HG03575 (cell line): Measurements from ENCODE around the gene DLST.
A peak's percentile ranks its signal among the peaks of the same experiment; 100 is the strongest.

Experiments used
- ATAC-seq: cut with Tn5 transposase; IDR thresholded peaks from one replicate; pipeline ENCODE4 v1.9.1; 2021; ENCODE audit not compliant: unreplicated experiment, insufficient number of reproducible peaks, low FRiP score; ENCODE audit errors: extremely low read depth

The DLST gene

DNA sequence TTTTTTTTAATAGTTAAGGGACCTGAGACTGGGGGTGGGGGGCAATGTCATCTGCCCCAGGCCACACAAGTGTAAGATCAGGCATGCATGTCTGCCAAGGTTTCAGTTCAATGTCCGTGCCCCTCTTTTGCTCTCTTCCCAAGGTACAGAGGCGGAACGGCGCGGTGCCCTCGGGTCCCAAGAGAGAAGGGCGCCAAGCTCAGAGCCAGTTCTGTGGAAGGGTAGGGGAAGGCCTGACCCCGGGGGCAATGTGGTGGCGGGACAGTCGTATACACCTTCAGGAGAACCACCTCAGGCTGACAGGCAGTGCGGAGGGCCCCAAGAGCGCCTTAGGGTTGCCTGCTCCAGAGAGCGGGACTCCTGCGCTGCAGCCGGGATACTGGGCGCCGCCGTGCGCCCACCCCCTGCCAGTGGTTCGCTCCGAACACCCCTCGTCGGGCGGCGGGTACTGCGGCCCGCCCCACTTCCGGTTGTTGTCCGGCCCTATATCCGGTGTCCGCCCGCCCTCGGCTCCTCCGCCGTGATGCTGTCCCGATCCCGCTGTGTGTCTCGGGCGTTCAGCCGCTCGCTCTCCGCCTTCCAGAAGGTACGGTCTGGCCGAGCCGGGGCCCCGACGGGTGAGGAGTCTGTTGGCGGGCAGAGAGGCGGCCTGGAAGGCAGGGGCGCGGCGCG lies at the start of gene DLST:
DLST (plus strand) TSS at position 486 of the 672 bp plus-strand sequence; CDS start at position 524, 38 bp downstream.
- no peak for ATAC-seq

DNA sequence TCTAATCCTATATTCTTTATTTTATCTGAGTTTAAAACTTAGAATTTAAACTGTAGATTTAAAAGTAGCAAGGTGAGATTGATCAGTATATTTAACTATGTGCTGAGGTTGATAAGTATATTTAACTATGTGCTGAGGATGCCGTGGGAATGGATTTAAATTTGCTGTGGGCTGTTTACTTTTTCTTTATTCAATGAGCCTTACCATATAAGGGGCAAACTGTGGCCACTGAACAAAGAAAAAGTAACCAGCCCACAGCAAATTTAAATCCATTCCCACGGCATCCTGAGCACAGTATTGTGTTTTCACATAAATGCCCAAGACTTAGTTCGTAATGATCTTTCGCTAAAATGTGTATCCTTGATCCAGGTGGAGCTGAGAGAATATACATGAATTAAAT lies 48.9 kb upstream of the DLST start:
- ATAC-seq: no peak

DNA sequence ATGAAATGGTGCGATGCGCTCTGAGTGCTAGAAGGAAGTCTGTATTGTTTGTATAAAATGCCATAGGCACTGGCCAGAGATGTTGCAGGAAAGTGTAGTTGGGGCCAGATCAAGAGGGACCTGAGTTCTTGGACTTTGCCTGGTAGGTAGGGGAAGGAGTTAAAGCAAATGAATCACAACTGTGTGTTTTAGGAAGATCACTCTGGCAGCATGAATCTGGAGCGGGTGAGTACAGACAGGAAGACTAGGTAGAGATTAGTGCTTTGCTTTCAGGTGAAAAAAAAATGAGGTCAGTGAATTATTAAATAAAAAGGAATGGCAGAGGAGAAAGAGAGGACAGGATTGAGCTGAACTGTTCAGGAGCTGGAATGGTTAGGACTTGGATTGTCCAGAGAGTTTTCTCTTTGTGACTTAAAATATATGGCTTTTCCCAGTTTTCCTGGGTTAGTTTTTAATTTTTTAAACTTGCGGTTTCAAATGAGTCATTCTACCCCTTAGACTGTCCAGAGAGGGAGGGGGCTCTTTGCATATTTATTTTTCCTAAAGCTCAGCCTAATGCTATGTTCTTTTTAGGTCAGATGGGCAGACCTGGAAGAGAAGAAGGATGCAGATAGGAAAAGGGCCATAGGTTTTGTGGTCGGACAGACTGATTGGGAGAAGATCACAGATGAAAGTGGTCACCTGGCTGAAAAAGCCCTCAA lies 46.9 kb upstream of the DLST start:
- no peak for ATAC-seq

DNA sequence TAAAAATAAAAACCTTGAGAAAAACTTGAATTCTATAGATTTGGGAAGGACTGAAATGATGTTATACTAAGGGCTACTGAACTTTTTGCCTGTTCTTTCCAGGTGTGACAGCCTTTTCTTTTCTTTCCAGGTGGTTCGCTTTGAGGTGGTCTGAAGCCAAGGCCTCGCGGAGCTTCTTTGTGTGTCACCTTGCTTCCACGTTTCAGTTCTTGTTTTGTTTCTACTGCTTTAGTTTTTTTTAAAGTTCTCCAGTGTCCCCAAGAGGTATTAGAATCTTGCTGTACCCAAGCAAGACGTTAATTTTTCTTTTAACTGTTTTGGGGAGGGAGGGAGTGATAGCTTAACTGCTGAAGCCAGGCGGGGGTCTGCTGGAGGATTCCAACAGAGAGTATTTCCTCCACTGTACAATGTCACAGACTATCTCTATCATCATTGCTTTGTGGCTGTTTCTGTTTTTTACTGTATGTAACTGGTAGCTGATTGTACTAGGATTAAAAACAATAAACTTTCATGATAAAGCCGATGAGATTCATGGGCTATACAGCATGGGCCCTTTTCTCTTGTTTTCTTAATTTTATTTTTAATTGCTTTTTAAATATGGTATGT lies 46.0 kb upstream of the DLST start:
- ATAC-seq: no peak

DNA sequence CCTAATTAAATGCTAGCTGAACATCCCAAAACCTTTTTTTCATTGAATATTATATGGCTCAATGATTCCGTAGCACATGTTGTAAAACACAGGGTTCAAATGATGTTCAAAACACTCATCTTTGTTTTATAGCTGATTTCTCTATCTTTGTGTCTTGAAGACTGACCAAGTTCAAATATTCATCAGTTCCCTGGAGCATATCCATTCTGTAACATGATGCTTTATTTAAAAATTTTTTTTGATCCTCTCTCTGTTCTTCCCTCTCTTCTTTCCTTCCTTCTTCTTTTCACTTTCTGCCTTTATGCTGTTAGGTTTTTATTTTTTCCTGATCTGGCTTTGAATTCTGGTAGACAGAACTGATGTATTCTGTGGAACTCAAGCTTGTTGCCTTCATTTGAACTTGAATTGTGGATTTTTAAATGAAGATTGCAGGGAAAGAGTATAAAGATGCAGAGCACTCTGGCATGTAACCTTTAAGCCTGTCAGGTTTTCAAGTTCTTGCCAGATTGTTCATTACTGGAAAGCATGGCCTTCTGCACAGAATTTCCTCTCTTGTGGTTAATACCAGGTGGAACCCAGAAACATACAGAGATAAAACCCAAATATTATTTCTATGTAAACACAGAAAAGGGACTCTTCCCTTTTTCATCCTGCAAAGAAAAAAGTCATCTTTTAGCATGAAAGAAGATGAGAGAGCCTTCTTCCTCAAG lies 45.3 kb upstream of the DLST start:
- no peak for ATAC-seq

DNA sequence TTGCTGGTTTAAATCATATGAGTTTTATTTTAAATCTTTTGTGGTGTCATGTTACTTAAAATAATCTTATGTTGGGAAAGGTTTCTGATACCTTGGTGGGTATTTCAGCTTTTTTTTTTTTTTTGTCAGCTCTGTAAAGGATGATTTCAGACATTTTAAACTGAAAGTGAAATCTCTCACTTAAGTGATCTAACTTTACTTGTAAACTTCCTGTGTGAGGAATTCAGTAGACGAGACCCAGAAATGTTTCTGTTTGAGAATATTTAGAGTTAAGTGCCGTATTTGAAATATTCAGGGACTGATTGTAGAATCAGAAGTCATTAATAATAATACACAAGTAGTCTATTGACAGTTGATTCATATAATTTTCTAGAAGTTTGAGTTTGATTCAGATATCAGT lies 43.5 kb upstream of the DLST start:
- no peak for ATAC-seq

DNA sequence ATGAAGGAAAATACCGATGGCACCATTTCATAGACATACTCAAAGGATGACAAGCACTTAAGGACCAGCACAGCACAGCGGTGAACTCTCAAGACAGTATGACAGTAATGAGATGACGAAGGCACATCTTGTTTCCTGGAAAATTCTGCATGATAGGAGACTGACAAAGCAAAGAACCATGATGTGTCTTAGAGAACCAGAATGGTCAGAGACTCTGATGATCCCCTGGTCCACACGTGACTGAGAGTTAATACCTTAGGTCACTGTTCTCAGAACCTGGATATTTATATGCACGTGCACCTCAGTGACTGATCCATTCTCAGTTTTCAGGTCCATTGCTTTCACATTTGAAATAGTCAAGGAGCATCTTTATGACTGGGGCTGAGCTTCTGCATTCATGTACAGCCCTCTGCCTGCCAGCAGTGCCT lies 41.1 kb upstream of the DLST start:
- no peak for ATAC-seq

DNA sequence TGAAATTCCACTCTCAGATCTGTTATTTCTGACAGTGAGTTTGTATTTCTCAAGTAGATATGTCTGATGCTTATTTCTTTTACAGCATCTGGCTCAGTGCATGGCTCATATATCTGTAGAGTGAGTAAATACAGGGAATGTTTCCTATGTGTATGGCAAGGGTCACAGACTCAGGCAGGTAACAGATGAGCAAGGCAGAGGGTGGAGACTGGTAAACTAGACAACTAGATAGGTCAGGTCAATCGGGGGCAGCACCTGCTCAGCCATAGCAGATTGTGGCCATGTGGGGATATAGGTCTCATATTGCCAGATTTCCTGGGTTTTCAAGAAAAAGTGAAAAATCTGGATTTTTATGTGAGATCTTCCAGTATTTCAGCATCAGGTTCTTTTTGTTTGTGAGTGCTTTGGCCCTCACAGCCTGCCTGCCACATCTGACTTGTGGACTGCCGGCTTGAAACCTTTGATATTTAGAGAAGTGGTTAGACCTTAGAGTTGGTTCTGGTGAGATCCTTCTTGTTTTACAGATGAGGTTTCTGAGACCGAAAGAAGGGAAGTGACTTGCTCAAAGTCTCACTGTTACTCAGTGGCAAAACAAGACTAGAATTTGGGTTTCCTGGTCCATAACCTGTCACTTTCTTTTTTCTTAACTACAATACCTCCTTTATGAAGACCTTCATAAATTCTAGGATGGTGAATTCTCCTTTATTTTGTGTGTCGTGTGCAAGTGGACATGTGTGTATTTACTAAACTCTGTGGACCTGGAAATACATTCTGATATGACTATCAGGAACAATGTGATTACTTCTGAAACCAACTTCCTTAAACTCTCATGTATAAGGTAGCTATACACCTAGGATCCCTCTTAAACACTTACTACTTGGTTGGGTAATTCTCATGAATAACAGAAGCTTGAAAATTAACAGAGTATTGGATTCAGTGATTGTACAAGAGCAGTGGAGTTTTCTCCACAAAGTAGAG lies 40.2 kb upstream of the DLST start:
- ATAC-seq: peak; percentile 44

DNA sequence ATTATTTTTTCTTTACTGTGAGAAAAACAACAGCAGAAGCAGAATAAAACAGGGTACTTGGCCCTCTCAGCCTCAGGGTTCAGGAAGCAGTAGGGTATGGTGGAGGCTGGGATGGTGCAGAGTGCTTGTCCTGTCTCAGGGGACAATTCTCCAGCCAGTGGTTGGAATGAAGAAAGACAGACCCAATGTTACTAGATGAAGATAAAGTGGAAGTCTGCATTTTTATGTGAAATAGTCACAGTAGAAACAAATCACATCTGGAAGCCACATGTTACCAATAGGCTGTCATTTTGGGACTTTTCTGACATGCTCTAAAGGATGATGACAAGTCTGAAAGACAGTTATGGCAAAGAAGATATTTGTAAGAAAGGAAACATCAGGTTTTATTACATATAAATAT lies 38.1 kb upstream of the DLST start:
- ATAC-seq: no peak

DNA sequence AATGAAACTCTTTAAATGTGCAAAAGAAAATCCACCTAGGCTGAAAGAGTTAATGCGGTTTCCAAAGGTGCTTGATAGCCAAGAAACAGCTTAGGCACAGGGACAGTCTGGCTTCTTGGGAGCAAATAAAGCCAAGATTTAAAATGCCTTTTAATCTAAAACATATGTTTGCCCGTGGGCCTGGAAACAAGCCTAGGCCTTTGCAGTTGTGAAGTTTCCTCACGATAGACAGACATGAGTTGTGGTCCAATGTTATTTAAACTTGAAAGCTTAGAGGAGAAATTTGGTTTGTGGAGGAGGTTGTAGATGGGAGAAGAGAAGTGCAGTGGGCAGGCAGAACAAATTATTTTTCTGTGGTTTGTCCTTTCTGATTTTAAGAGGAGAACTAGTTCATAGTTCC lies 35.5 kb upstream of the DLST start:
- no peak for ATAC-seq

DNA sequence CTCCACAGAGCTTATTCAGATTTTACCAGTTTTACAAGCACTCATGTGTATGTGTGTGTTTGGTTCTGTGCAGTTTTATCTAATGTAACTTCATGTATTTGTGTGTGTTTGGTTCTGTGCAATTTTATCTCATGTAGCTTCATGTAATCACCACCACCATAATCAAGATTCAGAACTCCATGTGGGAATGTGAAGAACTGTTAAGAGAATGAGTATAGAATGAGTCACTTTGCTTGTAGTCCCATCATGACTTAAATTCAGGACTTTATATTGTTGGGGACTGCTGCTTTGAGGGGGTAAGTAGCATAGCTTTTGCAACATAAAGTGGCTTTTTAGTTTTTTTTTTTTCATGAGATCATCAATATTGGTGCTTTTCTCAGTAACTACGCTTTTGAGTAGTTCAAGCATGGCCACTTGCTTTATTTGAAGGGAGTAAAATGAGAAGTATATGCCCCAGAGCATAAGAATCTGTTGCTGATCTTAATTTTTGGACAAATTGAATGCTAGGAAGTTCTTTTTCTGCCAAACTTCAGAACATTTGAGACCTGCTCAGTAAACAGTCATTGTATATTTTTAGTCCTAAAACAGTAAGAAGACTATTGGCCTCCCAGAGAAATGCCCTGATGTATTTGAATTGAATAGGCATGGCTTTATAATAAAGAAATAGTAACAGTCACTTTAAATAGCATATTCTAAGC lies 34.6 kb upstream of the DLST start:
- no peak for ATAC-seq

DNA sequence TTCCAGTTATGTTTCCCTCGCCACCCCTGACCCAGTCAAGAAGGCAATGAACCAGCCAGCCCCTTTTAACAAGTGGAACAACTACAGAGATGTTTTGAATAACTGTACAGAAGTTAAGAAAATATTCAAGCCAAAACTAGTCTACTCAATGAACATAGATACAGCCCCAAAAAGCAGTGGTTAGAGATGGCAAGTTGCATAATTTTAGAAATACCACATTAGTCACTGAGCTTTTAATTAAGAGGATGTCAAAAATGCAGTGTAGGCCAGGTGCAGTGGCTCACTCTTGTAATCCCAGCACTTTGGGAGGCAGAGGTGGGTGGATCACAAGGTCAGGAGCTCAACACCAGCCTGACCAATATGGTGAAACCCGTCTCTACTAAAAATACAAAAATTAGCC lies 32.9 kb upstream of the DLST start:
- no peak for ATAC-seq

DNA sequence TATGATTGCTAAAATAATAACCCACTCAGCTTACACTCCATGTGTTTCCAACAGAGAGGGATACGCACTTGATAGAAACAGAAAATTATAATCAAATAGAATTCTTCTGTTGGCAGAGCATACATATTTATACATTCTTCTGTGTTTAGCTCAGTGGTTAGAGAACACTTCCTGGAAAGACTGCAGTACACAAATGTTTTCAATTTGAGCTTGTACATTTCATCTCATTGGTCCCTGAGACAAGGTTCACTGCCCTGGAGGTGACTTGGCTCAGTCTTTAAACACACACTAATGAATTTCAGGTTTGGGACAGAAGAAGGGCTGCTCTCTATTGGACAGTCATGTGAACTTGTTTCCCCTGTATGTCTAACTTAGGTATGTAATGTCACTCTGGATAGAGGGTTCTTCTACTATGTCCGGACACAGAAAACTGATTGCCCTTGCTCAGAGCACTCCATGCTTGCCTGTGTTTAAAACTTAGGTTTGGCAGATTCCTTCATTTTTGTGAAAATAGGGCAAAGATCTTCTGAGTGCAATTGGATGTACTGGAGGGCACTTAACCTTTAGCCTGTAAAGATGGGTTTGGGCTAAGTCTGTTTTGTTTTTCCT lies 28.7 kb upstream of the DLST start:
- ATAC-seq: no peak

DNA sequence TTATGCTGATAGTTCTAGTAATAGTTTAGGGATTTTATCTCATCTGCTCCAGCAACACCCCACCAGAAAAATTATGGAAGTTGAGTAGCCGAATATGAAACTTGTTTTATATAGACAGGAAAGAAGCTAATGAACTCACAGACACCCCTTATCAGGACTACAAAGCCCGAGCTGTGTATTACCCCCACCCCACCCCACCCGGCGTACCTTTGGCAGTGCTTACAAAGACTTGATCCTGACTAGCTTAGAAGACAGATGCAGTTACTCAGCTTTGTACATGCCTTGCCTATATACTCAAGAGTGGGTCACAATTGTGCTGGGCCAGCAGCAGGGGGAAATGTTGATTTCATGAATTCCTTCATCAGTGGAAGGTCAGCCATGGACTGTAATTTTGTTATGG lies 28.1 kb upstream of the DLST start:
- no peak for ATAC-seq

DNA sequence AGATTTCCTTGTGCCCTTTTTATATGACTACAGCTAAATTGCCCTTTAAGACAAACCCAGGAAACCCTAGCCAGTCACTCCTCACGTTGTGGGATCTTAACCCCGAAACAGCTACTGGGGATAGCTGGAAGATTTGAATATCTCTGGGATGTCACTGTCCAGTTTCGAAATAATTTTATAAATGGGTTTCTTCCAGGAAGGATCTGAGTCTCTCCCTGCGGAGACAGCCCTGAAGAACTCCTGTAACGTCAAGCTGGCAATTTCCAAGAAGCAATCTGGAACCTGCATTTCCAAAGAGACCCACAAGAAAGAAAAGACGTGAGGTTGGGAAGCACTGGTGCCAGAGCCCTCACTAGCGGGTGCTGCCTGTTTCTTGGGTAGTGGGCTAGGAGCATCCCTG lies 26.7 kb upstream of the DLST start:
- ATAC-seq: no peak

DNA sequence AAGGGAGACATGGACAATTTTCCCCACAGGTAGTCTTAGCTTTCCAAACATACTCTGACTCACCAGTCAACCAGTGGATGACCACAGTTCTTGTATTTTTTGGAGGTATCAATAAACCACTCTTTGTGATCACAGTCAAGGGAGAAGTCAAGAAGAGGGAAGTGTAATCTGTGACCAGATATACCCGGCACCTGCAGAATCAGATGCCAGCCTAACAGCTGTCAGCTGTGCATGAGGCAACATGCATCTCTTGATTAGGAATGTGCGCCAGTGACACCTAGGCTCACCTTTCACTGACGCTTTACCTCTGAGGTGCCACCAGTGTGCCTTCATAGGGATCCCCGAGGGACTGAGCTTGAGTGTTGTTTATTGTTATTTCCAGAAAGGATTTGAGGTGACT lies 25.8 kb upstream of the DLST start:
- no peak for ATAC-seq

DNA sequence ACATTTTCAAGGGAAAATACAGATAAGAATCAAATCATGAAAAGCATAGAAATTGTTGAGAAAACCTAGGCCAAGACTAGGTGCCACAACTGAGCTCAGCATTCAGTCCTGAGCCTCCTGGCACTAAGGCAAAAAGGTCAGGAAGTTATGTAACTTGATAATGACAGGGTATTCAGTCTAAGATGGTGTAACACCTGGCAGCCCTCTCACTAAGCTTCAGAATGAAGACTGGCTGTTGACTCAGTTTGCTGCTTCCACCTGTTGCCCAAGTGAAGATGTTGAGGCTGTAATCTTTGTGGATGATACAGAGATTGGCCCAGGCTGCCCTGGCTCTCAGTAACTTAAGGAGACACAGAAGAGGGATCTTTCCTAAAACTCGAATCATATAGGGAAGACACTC lies 25.4 kb upstream of the DLST start:
- no peak for ATAC-seq

DNA sequence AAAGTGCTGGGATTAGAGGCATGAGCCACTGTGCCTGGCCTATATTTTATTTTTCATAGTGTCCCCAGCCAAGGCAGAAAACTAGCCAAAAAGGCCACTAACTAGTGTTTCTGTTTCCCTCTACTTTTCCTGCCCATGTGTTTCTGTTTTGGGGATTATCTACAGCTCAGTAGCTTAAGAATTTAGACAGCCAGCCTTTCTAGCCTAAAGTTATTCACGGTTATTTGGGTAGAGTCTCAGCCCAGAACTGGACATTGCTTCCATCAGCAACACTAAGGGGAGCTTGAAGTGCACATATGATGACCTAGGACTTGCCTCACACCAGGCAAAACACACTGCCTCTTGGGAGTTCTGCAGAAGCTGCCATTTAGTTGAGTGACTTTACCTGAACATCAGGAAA lies 23.7 kb upstream of the DLST start:
- ATAC-seq: no peak
